ENCODE results near the gene NAA25.

The NAA25 gene

GRCh38 chr12:111980598-111980997 is 128.0 kb downstream of the NAA25 start:
- no peak for DNase-seq (ENCODE audit: low spot score)

GRCh38 chr12:111978545-111978944 is 130.0 kb downstream of the NAA25 start:
- no peak for DNase-seq (ENCODE audit: low spot score)

GRCh38 chr12:111976860-111977259 is 131.7 kb downstream of the NAA25 start:
- DNase-seq (ENCODE audit: low spot score): no peak

Small RNA genes lying within 50 kb of the gene (small RNA-seq; reads per million reads assigned to genes)
- gene AC004024.1 (0 to 0.18 reads per million in 2 experiments), gene MIR3657 (0 reads per million in 2 experiments), gene RF00019 (0 reads per million in 2 experiments)
